Activated naive CD8-positive, alpha-beta T cell treated with anti-CD3 and anti-CD28 coated beads, Interleukin-2, amount 10 ng/mL, durations not matched to agents 7 days and 5 days (primary cell): ENCODE results near the gene DDX25. TPM values are rescaled to one million over a fixed set of nuclear protein-coding genes. Genes with fewer than 3 reads are reported as not detected.

ENCODE experiments used
- ATAC-seq: fragments of 150-1000 bp; cut with Tn5 transposase; one replicate; pipeline ENCODE4 v1.10.0; 2021; ENCODE audit warnings: low read depth, moderate library complexity
- POLR2A ChIA-PET: fragments of 350-600 bp; sonication (Branson Sonifier 250); formaldehyde crosslinking; loops from one replicate; lab custom pipeline; 2021; ENCODE audit warnings: antibody characterized with exemption; lab: Charles Lee
- DNase-seq: peaks from one replicate; pipeline ENCODE4 v3.0.0; 2021
- H3K27ac Mint-ChIP-seq: one replicate; pipeline ENCODE4 v1.8.0; 2022; ENCODE audit warnings: mild to moderate bottlenecking, mixed read lengths
- H3K27me3 Mint-ChIP-seq: one replicate; pipeline ENCODE4 v1.8.0; 2022; ENCODE audit warnings: mild to moderate bottlenecking, moderate library complexity, mixed read lengths
- H3K36me3 Mint-ChIP-seq: one replicate; pipeline ENCODE4 v1.8.0; 2021; ENCODE audit warnings: mild to moderate bottlenecking, mixed read lengths
- H3K4me1 Mint-ChIP-seq: one replicate; pipeline ENCODE4 v1.8.0; 2021; ENCODE audit warnings: mixed read lengths
- H3K4me3 Mint-ChIP-seq: one replicate; pipeline ENCODE4 v1.8.0; 2022; ENCODE audit warnings: mild to moderate bottlenecking, moderate library complexity, mixed read lengths
- H3K9me3 Mint-ChIP-seq: one replicate; pipeline ENCODE4 v1.8.0; 2021; ENCODE audit warnings: mixed read lengths
- total RNA-seq, 2 experiments: library from RNA; stranded (reverse); gene quantifications; one replicate each; pipeline ENCODE4 v1.2.3, GENCODE V29; 2021

Gene DDX25
- total RNA-seq, 2 experiments from 2014 or later, result not detected

DNA sequence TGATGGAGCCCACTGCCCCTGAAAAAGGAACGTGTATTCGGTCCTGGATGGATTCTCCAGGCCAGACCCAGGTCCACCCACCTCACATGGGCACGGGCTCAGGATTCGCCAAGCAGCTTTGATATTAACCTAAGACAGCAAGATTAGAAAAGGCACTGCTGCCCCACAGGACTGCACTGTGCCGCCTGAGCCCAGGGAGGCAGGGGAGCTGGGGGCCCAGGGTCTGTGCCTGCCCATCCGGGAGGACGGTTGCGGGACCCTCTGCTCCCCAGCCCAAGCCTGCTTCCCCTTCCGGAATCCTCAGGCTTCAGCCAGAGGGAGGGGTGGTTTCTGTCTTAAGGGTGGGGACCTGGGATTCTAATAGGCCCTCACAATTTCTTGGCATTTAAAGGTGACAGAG, 28.0 kb downstream of the DDX25 start:
- Mint-ChIP-seq H3K27ac (no peak overlapping the region), H3K4me1 (peaks cover 11% of the 10 kb centered on the region), H3K4me3 (no peak overlapping the region), H3K36me3 (no peaks in the 10 kb centered on the region), H3K9me3 (no peaks in the 10 kb centered on the region), H3K27me3 (peaks cover 34% of the 10 kb centered on the region)
- DNase-seq (no peak), ATAC-seq (no peak)
- POLR2A ChIA-PET, result no interaction called here

- peaks cover 30% of the 10 kb centered on the region for H3K27me3 Mint-ChIP-seq
- peak; percentile 87 for ATAC-seq
- no peak overlapping the region for H3K27ac Mint-ChIP-seq
- H3K4me1 Mint-ChIP-seq, result peaks cover 14% of the 10 kb centered on the region
- peak; percentile 42 for DNase-seq
- no peaks in the 10 kb centered on the region for H3K9me3 Mint-ChIP-seq
- POLR2A ChIA-PET, result no interaction called here
- H3K4me3 Mint-ChIP-seq, result peak overlapping the region; percentile 57
- H3K36me3 Mint-ChIP-seq, result no peaks in the 10 kb centered on the region
These were observed 28.9 kb downstream of the DDX25 start for GRCh38 chr11:125933030-125933813.

DNA sequence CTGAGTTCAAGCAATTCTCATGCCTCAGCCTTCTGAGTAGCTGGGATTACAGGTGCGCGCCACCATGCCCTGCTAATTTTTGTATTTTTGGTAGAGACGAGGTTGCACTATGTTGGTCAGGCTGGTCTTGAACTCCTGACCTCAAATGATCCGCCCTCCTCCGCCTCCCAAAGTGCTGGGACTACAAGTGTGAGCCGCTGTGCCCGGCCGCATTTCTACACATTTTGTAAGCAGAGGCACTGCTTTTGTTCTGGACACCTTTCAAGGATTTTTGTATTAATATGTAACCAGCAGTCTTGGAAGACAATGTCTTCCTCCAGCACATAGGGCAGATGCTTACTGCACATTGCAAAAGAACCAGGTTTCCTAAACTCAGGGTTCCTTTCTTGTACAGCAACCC, 30.2 kb downstream of the DDX25 start:
- Mint-ChIP-seq H3K4me1 (peaks cover 20% of the 10 kb centered on the region), H3K9me3 (no peaks in the 10 kb centered on the region), H3K27ac (no peak overlapping the region), H3K27me3 (peaks cover 26% of the 10 kb centered on the region), H3K4me3 (no peak overlapping the region), H3K36me3 (no peaks in the 10 kb centered on the region)
- ATAC-seq (no peak), DNase-seq (no peak)
- POLR2A ChIA-PET, result no interaction called here

GRCh38 chr11:125935056-125935455, 30.7 kb downstream of the DDX25 start:
- DNase-seq (no peak), ATAC-seq (no peak)
- peaks cover 22% of the 10 kb centered on the region for H3K27me3 Mint-ChIP-seq
- H3K4me1 Mint-ChIP-seq, result peaks cover 20% of the 10 kb centered on the region
- H3K27ac Mint-ChIP-seq, result no peak overlapping the region
- POLR2A ChIA-PET, result no interaction called here
- H3K36me3 Mint-ChIP-seq, result no peaks in the 10 kb centered on the region
- H3K9me3 Mint-ChIP-seq, result no peaks in the 10 kb centered on the region
- no peak overlapping the region for H3K4me3 Mint-ChIP-seq

DNA sequence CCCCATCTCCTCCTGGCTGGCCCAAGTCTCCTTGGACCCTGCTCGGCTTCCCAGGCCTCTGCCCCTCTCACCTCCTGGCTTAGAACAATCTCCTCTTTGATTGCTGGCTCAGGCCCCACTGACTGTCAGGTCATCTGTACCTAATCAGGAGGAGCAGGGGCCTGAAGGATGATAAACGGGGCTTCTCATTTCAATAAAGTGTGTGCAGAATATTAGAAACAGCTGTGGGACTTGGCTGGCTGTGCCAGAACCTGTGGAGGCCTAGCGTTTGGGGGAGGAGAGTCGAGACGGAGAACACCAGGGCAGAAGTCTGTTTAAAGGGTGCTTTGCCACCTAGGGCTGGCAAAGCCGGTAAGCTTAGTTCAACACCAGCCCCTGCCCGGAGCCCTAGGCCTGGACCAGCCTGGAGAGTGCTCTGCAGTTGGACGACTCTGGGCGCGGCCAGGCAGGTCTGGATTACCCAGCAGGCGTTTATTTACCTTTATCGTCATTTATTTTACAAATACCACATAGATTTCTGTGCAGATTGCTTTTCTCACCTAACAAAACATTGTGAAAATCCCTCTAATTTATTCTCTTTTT, 31.4 kb downstream of the DDX25 start:
- no peaks in the 10 kb centered on the region for H3K9me3 Mint-ChIP-seq
- no peaks in the 10 kb centered on the region for H3K36me3 Mint-ChIP-seq
- H3K4me1 Mint-ChIP-seq, result peaks cover 20% of the 10 kb centered on the region
- H3K4me3 Mint-ChIP-seq, result no peak overlapping the region
- DNase-seq (no peak), ATAC-seq (no peak)
- POLR2A ChIA-PET, result no interaction called here
- no peak overlapping the region for H3K27ac Mint-ChIP-seq
- peaks cover 21% of the 10 kb centered on the region for H3K27me3 Mint-ChIP-seq

- POLR2A ChIA-PET, result interaction anchor here (0.6 kb wide), 1 partner anchor 38 kb away, joined by 3 read pairs; no protein-coding TSS in a partner anchor
- no peak overlapping the region for H3K4me3 Mint-ChIP-seq
- peaks cover 15% of the 10 kb centered on the region for H3K4me1 Mint-ChIP-seq
- no peak overlapping the region for H3K27ac Mint-ChIP-seq
- DNase-seq (no peak), ATAC-seq (peak; percentile 50)
- H3K9me3 Mint-ChIP-seq, result no peaks in the 10 kb centered on the region
- H3K27me3 Mint-ChIP-seq, result peaks cover 2% of the 10 kb centered on the region
- no peaks in the 10 kb centered on the region for H3K36me3 Mint-ChIP-seq
These were observed 34.1 kb downstream of the DDX25 start for GRCh38 chr11:125938418-125938817.

GRCh38 chr11:125939081-125939521, 34.8 kb downstream of the DDX25 start:
- POLR2A ChIA-PET, result interaction anchor here (0.6 kb wide), 1 partner anchor 39 kb away, joined by 3 read pairs; no protein-coding TSS in a partner anchor
- no peaks in the 10 kb centered on the region for H3K9me3 Mint-ChIP-seq
- no peak for DNase-seq
- H3K4me3 Mint-ChIP-seq, result no peak overlapping the region
- ATAC-seq, result no peak
- no peaks in the 10 kb centered on the region for H3K36me3 Mint-ChIP-seq
- H3K4me1 Mint-ChIP-seq, result peaks cover 13% of the 10 kb centered on the region
- peak overlapping the region; percentile 66 for H3K27ac Mint-ChIP-seq
- peaks cover 4% of the 10 kb centered on the region for H3K27me3 Mint-ChIP-seq

DNA sequence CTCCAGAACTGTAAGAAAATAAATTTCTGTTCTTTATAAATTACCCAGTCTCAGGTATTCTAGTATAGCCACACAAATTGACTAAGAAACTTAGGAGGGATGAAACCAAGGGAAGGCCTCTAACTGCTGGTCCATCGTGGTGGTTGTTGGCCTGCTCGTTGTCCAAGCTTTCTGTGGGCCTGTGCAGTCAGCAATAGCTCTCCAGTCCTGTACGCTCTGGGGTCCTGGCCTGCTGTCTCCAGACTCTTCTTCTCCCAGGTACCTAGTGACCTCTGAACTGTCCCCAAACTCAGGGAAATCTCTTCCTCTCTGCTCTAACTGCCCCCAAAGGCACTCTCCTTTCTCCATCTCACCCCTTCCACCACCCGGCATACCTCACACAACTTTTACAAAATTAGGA, 35.8 kb downstream of the DDX25 start:
- DNase-seq, result no peak
- Mint-ChIP-seq H3K27ac (peak overlapping the region; percentile 1), H3K27me3 (peaks cover 4% of the 10 kb centered on the region), H3K9me3 (no peaks in the 10 kb centered on the region), H3K4me1 (peaks cover 13% of the 10 kb centered on the region), H3K36me3 (no peaks in the 10 kb centered on the region), H3K4me3 (no peak overlapping the region)
- POLR2A ChIA-PET, result interaction anchor here (1.0 kb wide), 1 partner anchor 271 kb away, joined by 4 read pairs; no protein-coding TSS in a partner anchor
- no peak for ATAC-seq

DNA sequence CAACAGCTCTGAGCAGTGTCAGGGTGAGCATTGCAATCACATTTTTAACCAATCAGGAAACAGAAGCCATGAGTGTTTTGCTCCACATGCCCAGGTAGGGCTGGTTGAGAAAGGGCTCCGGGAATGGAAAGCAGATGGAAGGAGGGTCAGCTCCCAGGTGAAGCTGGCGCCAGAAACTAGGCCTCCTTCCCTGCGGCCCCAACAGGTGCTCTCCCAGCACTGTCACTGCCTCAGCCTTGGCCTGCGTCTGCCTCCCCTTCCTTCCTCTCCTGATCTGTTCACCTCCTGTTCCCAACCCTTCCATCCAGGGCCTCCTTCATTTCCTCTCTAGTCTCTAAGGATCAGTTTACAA, 36.9 kb downstream of the DDX25 start:
- POLR2A ChIA-PET, result no interaction called here
- Mint-ChIP-seq H3K4me1 (peaks cover 13% of the 10 kb centered on the region), H3K9me3 (no peaks in the 10 kb centered on the region), H3K27ac (no peak overlapping the region), H3K4me3 (no peak overlapping the region), H3K27me3 (peaks cover 2% of the 10 kb centered on the region), H3K36me3 (no peaks in the 10 kb centered on the region)
- DNase-seq (no peak), ATAC-seq (no peak)

GRCh38 chr11:125941619-125942611, 37.6 kb downstream of the DDX25 start:
- peak; percentile 60 for DNase-seq
- H3K4me3 Mint-ChIP-seq, result no peak overlapping the region
- peaks cover 13% of the 10 kb centered on the region for H3K4me1 Mint-ChIP-seq
- POLR2A ChIA-PET, result no interaction called here
- ATAC-seq, result peak; percentile 68
- H3K27ac Mint-ChIP-seq, result peak overlapping the region; percentile 10
- no peaks in the 10 kb centered on the region for H3K9me3 Mint-ChIP-seq
- no peaks in the 10 kb centered on the region for H3K36me3 Mint-ChIP-seq
- peaks cover 1% of the 10 kb centered on the region for H3K27me3 Mint-ChIP-seq

- no peaks in the 10 kb centered on the region for H3K36me3 Mint-ChIP-seq
- H3K4me3 Mint-ChIP-seq, result no peak overlapping the region
- ATAC-seq, result no peak
- peaks cover 1% of the 10 kb centered on the region for H3K27me3 Mint-ChIP-seq
- peak overlapping the region; percentile 48 for H3K27ac Mint-ChIP-seq
- H3K4me1 Mint-ChIP-seq, result peaks cover 13% of the 10 kb centered on the region
- POLR2A ChIA-PET, result no interaction called here
- DNase-seq, result no peak
- no peaks in the 10 kb centered on the region for H3K9me3 Mint-ChIP-seq
These were observed 38.6 kb downstream of the DDX25 start for GRCh38 chr11:125942771-125943428.

DNA sequence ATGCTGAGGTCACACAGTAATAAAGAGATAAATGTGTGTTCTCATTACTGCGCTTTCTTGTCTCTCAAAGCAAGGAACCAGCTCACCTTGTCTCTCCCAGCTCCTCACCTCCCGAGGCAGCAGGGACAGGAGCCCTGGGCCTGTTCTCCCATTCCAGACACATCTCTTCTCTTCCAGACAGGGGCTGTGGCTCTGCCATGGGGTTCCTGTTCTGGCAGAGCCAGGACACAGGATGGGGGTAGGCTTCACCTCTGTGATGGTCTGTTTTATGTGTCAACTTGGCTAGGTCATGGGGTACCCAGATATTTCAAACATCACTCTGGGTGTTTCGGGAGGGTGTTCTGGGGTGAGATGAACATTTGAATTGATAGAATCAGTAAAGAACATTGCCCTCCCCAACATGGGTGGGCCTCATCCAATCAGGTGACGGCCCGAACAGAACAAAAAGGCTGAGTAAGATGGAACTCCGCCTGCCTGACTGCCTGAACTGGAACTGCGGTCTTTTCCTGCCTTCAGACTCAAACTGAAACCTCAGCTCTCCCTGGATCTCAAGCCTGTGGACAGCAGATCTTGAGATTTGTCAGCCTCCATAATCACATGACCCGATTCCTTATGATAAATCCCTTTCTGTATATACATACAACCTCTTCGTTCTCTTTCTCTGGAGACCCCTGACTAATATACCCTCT, 39.5 kb downstream of the DDX25 start:
- Mint-ChIP-seq H3K4me1 (peaks cover 5% of the 10 kb centered on the region), H3K27me3 (peaks cover 1% of the 10 kb centered on the region), H3K4me3 (no peak overlapping the region), H3K9me3 (no peaks in the 10 kb centered on the region), H3K27ac (no peak overlapping the region), H3K36me3 (no peaks in the 10 kb centered on the region)
- DNase-seq, result no peak
- POLR2A ChIA-PET, result no interaction called here
- no peak for ATAC-seq
